ENCODE measurements around the gene NLRP13.
"Not testable (repeated sequence)": the region's sequence is repeated elsewhere in the genome, so short reads cannot be mapped to it uniquely, and the experiment has no call there.

NLRP13 gene

GRCh38 chr19:55947532-55947931, 15.4 kb upstream of the NLRP13 start, which contains the start of gene NLRP8:
Gene NLRP8 (plus strand): TSS chr19:55947832.
- DNase-seq (ENCODE audit: low read depth in 2 of 2) = no peak
- no peak within 1 kb of the TSS for H3K4me3 ChIP-seq (replicated peaks in 1 of 2; ENCODE audit: low read depth in 2 of 2, low read length in 2 of 2)

GRCh38 chr19:55940306-55940705, 8.2 kb upstream of the NLRP13 start:
- H3K4me3 ChIP-seq (replicated peaks in 1 of 2; ENCODE audit: low read depth in 2 of 2, low read length in 2 of 2) = no peak overlapping the region
- TF ChIP-seq CTCF (IDR thresholded peaks at IDR 0.05; ENCODE audit: low read depth, low read length) = no peak
- no peak for DNase-seq (ENCODE audit: low read depth in 2 of 2)

More at GRCh38 chr19:55947532-55947931, 15.4 kb upstream of the NLRP13 start, which contains the start of gene NLRP8:
- no peak for TF ChIP-seq CTCF (IDR thresholded peaks at IDR 0.05; ENCODE audit: low read depth, low read length)

GRCh38 chr19:55939206-55939605, 7.1 kb upstream of the NLRP13 start:
- H3K4me3 ChIP-seq (replicated peaks in 1 of 2; ENCODE audit: low read depth in 2 of 2, low read length in 2 of 2) = no peak overlapping the region
- DNase-seq (ENCODE audit: low read depth in 2 of 2) = no peak
- no peak for TF ChIP-seq CTCF (IDR thresholded peaks at IDR 0.05; ENCODE audit: low read depth, low read length)

GRCh38 chr19:55935206-55935605, 3.1 kb upstream of the NLRP13 start:
- no peak for TF ChIP-seq CTCF (IDR thresholded peaks at IDR 0.05; ENCODE audit: low read depth, low read length)
- H3K4me3 ChIP-seq (replicated peaks in 1 of 2; ENCODE audit: low read depth in 2 of 2, low read length in 2 of 2) = no peak overlapping the region
- DNase-seq (ENCODE audit: low read depth in 2 of 2) = no peak

GRCh38 chr19:55930996-55931515, 1.1 kb downstream of the NLRP13 start:
- no peak overlapping the region for H3K4me3 ChIP-seq (replicated peaks in 1 of 2; ENCODE audit: low read depth in 2 of 2, low read length in 2 of 2)
- TF ChIP-seq CTCF (IDR thresholded peaks at IDR 0.05; ENCODE audit: low read depth, low read length) = no peak
- DNase-seq (ENCODE audit: low read depth in 2 of 2) = no peak

GRCh38 chr19:55929258-55929657, 2.9 kb downstream of the NLRP13 start:
- not testable (repeated sequence) for H3K4me3 ChIP-seq (replicated peaks in 1 of 2; ENCODE audit: low read depth in 2 of 2, low read length in 2 of 2)

GRCh38 chr19:55927991-55928390, 4.1 kb downstream of the NLRP13 start:
- DNase-seq (ENCODE audit: low read depth in 2 of 2) = no peak
- no peak overlapping the region for H3K4me3 ChIP-seq (replicated peaks in 1 of 2; ENCODE audit: low read depth in 2 of 2, low read length in 2 of 2)
- TF ChIP-seq CTCF (IDR thresholded peaks at IDR 0.05; ENCODE audit: low read depth, low read length) = no peak

More at GRCh38 chr19:55929258-55929657, 2.9 kb downstream of the NLRP13 start:
- not testable (repeated sequence) for DNase-seq (ENCODE audit: low read depth in 2 of 2)

All from cardiac fibroblast (primary cell).